ENCODE results near the gene PHKB.
"Not testable (repeated sequence)": the region's sequence is repeated elsewhere in the genome, so short reads cannot be mapped to it uniquely, and the experiment has no call there.

PHKB gene

GRCh38 chr16:47460711-47461597, at the start of gene PHKB, which contains the start of gene ITFG1:
TSS of gene PHKB (plus strand) at chr16:47461331. CDS start at chr16:47461351, 20 bp downstream.
TSS of gene ITFG1 (minus strand) at chr16:47461063. CDS start at chr16:47461045, 18 bp downstream.
- DNase-seq (ENCODE audit: low read depth) = peak; percentile 94

- DNase-seq (ENCODE audit: low read depth) = no peak
Observed at GRCh38 chr16:47413041-47413440, 48.1 kb upstream of the PHKB start.

- DNase-seq (ENCODE audit: low read depth) = no peak
Observed at GRCh38 chr16:47416869-47417268, 44.3 kb upstream of the PHKB start.

- DNase-seq (ENCODE audit: low read depth) = no peak
Observed at GRCh38 chr16:47424846-47425245, 36.3 kb upstream of the PHKB start.

GRCh38 chr16:47426806-47427205, 34.3 kb upstream of the PHKB start:
- DNase-seq (ENCODE audit: low read depth) = no peak

- DNase-seq (ENCODE audit: low read depth) = no peak
Observed at GRCh38 chr16:47431960-47432359, 29.2 kb upstream of the PHKB start.

- not testable (repeated sequence) for DNase-seq (ENCODE audit: low read depth)
Observed at GRCh38 chr16:47434274-47434673, 26.9 kb upstream of the PHKB start.

GRCh38 chr16:47440066-47440465, 21.1 kb upstream of the PHKB start:
- not testable (repeated sequence) for DNase-seq (ENCODE audit: low read depth)

- not testable (repeated sequence) for DNase-seq (ENCODE audit: low read depth)
Observed at GRCh38 chr16:47442884-47443283, 18.2 kb upstream of the PHKB start.

GRCh38 chr16:47446431-47446830, 14.7 kb upstream of the PHKB start:
- DNase-seq (ENCODE audit: low read depth) = no peak

GRCh38 chr16:47448830-47449575, 12.1 kb upstream of the PHKB start:
- DNase-seq (ENCODE audit: low read depth) = no peak

GRCh38 chr16:47449788-47450187, 11.3 kb upstream of the PHKB start:
- no peak for DNase-seq (ENCODE audit: low read depth)

- no peak for DNase-seq (ENCODE audit: low read depth)
Observed at GRCh38 chr16:47458331-47458730, 2.8 kb upstream of the PHKB start.

- DNase-seq (ENCODE audit: low read depth) = no peak
Observed at GRCh38 chr16:47459603-47460002, 1.5 kb upstream of the PHKB start.

- DNase-seq (ENCODE audit: low read depth) = no peak
Observed at GRCh38 chr16:47460359-47460710, 796 bp upstream of the PHKB start.

- no peak for DNase-seq (ENCODE audit: low read depth)
Observed at GRCh38 chr16:47461598-47462266, 601 bp downstream of the PHKB start.

GRCh38 chr16:47463771-47464624, 2.9 kb downstream of the PHKB start:
- no peak for DNase-seq (ENCODE audit: low read depth)

GRCh38 chr16:47465919-47466630, 4.9 kb downstream of the PHKB start:
- DNase-seq (ENCODE audit: low read depth) = no peak

- DNase-seq (ENCODE audit: low read depth) = no peak
Observed at GRCh38 chr16:47467501-47467900, 6.4 kb downstream of the PHKB start.

GRCh38 chr16:47468070-47468689, 7.0 kb downstream of the PHKB start:
- not testable (repeated sequence) for DNase-seq (ENCODE audit: low read depth)

Data from activated gamma-delta T cell treated with anti-CD3 and anti-CD28 coated beads, Interleukin-2, amount 50 U/mL, for 16 hours (primary cell).